PC-3 (cell line): ENCODE measurements around the gene COL6A2.

Experiments
- CTCF ChIP-seq: fragments of 300-600 bp; sonication (generic); conservative IDR thresholded peaks from 2 replicates; pipeline ENCODE4 v1.5.1; 2017; ENCODE audit warnings: antibody characterized with exemption, low read depth, mild to moderate bottlenecking, low read length
- EZH2phosphoT487 ChIP-seq: fragments of 300-600 bp; sonication (generic); IDR thresholded peaks from 2 replicates; pipeline ENCODE4 v1.6.1; 2018; ENCODE audit warnings: mild to moderate bottlenecking, antibody characterized with exemption, low read length, borderline replicate concordance

GRCh38 chr21:46116189-46116775 lies 18.4 kb downstream of the COL6A2 start:
- no peak for TF ChIP-seq EZH2phosphoT487
- no peak for TF ChIP-seq CTCF
